Activated T-helper 1 cell treated with anti-CD3 and anti-CD28 coated beads, Interleukin-2, amount 50 U/mL, for 16 hours (primary cell): ENCODE measurements around the gene MPRIP.
"Not testable (repeated sequence)": the region's sequence is repeated elsewhere in the genome, so short reads cannot be mapped to it uniquely, and the experiment has no call there.

Experiments
- DNase-seq, 2 donors: peaks; one replicate each; pipeline ENCODE4 v3.0.0-alpha.2; 2020; ENCODE audit warnings: low read depth in 1 of 2, low spot score in 1 of 2

MPRIP gene

GRCh38 chr17:17142556-17142955, 100.3 kb downstream of the MPRIP start:
- no peak for DNase-seq

GRCh38 chr17:17143501-17143900, 101.2 kb downstream of the MPRIP start:
- DNase-seq = no peak

- no peak for DNase-seq
These were observed 101.8 kb downstream of the MPRIP start for GRCh38 chr17:17144061-17144460.

GRCh38 chr17:17144916-17145665, 102.8 kb downstream of the MPRIP start:
- DNase-seq = no peak

- DNase-seq = no peak
These were observed 104.6 kb downstream of the MPRIP start for GRCh38 chr17:17146786-17147406.

- no peak for DNase-seq
These were observed 105.6 kb downstream of the MPRIP start for GRCh38 chr17:17147821-17148220.

GRCh38 chr17:17149520-17150447, 107.5 kb downstream of the MPRIP start:
- no peak for DNase-seq

- no peak for DNase-seq
These were observed 108.2 kb downstream of the MPRIP start for GRCh38 chr17:17150448-17150800.

GRCh38 chr17:17151055-17151454, 108.8 kb downstream of the MPRIP start:
- DNase-seq = no peak

GRCh38 chr17:17151541-17151940, 109.3 kb downstream of the MPRIP start:
- DNase-seq = no peak

- no peak for DNase-seq
These were observed 109.7 kb downstream of the MPRIP start for GRCh38 chr17:17151962-17152361.

- DNase-seq = no peak
These were observed 110.1 kb downstream of the MPRIP start for GRCh38 chr17:17152385-17152784.

GRCh38 chr17:17153071-17153470, 110.8 kb downstream of the MPRIP start:
- DNase-seq = no peak

- no peak for DNase-seq
These were observed 111.5 kb downstream of the MPRIP start for GRCh38 chr17:17153709-17154108.

GRCh38 chr17:17154556-17154955, 112.3 kb downstream of the MPRIP start:
- DNase-seq = no peak

GRCh38 chr17:17154981-17155380, 112.7 kb downstream of the MPRIP start:
- no peak for DNase-seq

- DNase-seq = no peak
These were observed 113.3 kb downstream of the MPRIP start for GRCh38 chr17:17155568-17155967.

- DNase-seq = no peak
These were observed 113.8 kb downstream of the MPRIP start for GRCh38 chr17:17156107-17156506.

- no peak for DNase-seq
These were observed 114.3 kb downstream of the MPRIP start for GRCh38 chr17:17156511-17156910.

- DNase-seq = no peak
These were observed 114.8 kb downstream of the MPRIP start for GRCh38 chr17:17157041-17157440.

GRCh38 chr17:17158506-17158905, 116.2 kb downstream of the MPRIP start:
- DNase-seq = not testable (repeated sequence)

- DNase-seq = no peak
These were observed 117.3 kb downstream of the MPRIP start for GRCh38 chr17:17159571-17159970.
